Transverse colon (tissue), 4 donors: ENCODE results near the gene SYPL2. TPM values are rescaled to one million over a fixed set of nuclear protein-coding genes. Genes with fewer than 3 reads are reported as not detected.

Experiments used
- DNase-seq: peaks from one replicate; pipeline ENCODE4 v3.0.0-alpha.2; 2019
- H3K27ac ChIP-seq, 4 donors: fragments of 200-600 bp; sonication (generic); 2 replicates each; pipeline ENCODE4 v1.5.1; 2016 to 2018; ENCODE audit warnings: inconsistent platforms in 4 of 4
- H3K27me3 ChIP-seq: fragments of 200-600 bp; sonication (generic); 2 replicates; pipeline ENCODE4 v1.5.1; 2017; ENCODE audit warnings: inconsistent platforms
- H3K36me3 ChIP-seq, 4 donors: fragments of 200-600 bp; sonication (generic); 2 replicates each; pipeline ENCODE4 v1.5.1; 2017 to 2019; ENCODE audit warnings: inconsistent platforms in 4 of 4
- H3K4me1 ChIP-seq, 4 donors: fragments of 200-600 bp; sonication (generic); 2 replicates each; pipeline ENCODE4 v1.5.1; 2017 to 2020; ENCODE audit warnings: inconsistent platforms in 4 of 4
- H3K4me3 ChIP-seq, 4 donors: fragments of 200-600 bp; sonication (generic); 1 replicate in 1 of 4; 2 replicates in 3 of 4; pipeline versions ENCODE4 v1.5.1 to v1.6.1; 2017 to 2019; ENCODE audit warnings: inconsistent platforms in 4 of 4
- H3K9me3 ChIP-seq, 2 donors: fragments of 200-600 bp; sonication (generic); 2 replicates each; pipeline ENCODE4 v1.5.1; 2017 to 2019; ENCODE audit warnings: inconsistent platforms in 2 of 2
- EP300 ChIP-seq: sonication (generic); formaldehyde crosslinking; IDR thresholded peaks from one replicate; pipeline ENCODE4 v1.6.1; 2017; ENCODE audit warnings: antibody characterized with exemption, low read depth
- POLR2A ChIP-seq: fragments of 450-650 bp; IDR thresholded peaks from one replicate; pipeline ENCODE4 v1.6.1; 2016; ENCODE audit warnings: antibody characterized with exemption, mild to moderate bottlenecking, moderate library complexity
- POLR2AphosphoS5 ChIP-seq, 3 donors: sonication (generic); formaldehyde crosslinking; IDR thresholded peaks; one replicate each; pipeline ENCODE4 v1.6.1; 2016; ENCODE audit warnings: antibody characterized with exemption in 3 of 3
- WGBS, 2 donors: methylation state at CpG; one replicate each; pipeline ENCODE4 v1.1.5; 2018; ENCODE audit warnings: low coverage in 1 of 2; 5-methylcytosine and 5-hydroxymethylcytosine counted together
- in situ Hi-C, 4 donors: fragments of 200-750 bp; cut with MboI; loops; one replicate each; pipeline versions ENCODE4 v1.15.0 to v1.15.1; 2017; ENCODE audit warnings: low sequenced_read_pairs in 3 of 4, low pct_ligation_motif_present in 1 of 4, low pct_unique_long_range_greater_than_20kb in 1 of 4
- intact Hi-C: fragments of 100-400 bp; cut with DNase I; formaldehyde crosslinking; loops from one replicate; pipeline ENCODE4 v1.15.1; 2023; ENCODE audit warnings: low total_unique reads
- total RNA-seq, 4 donors: library from RNA; depleted of rRNA; stranded (reverse); fragments of >200 nt; gene quantifications; one replicate each; pipeline ENCODE4 v1.1.0, GENCODE V29; 2016
- TF ChIP-seq, protein P1 (sequence below), 5 experiments: fragments of 200-600 bp in 3 of 5; fragments of 450-650 bp in 2 of 5; sonication (generic) in 3 of 5; IDR thresholded peaks; 1 replicate in 2 of 5; 2 replicates in 3 of 5; pipeline ENCODE4 v1.5.1; 2016 to 2017; ENCODE audit warnings: antibody characterized with exemption in 5 of 5, inconsistent platforms in 3 of 5, mild to moderate bottlenecking in 2 of 5, moderate library complexity in 1 of 5

Gene SYPL2
- total RNA-seq, 4 donors from 2014 or later = 0.40 to 4.1 (median 0.44) TPM

DNA sequence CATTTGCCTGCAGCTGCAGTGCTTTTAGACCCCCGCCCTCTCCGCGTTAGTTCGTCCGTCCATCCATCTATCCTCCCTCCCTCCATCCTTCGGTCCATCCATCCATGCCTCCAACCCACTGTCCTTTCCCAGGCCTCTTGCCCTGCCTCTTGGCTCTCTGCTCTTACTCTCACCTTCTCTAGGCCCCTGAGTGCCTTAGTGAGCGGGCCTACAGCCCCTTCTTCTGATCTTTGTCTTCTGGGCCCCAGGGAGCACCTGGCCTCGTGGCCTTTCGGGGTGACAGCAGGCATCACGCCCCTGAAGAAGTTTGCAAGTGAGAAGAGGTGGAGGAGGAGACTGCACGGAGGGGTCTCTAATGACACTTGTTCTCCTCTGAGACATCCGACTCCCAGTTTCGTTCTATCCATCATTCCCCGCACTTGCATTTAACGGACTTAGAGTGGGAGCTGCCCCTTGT is 18.2 kb downstream of the SYPL2 start:
- Histone ChIP-seq H3K4me3 (peak overlapping the region; percentile 62 to 80 (median 66)), H3K4me1 (peaks cover 8 to 20% (median 13%) of the 10 kb centered on the region in 4 donors), H3K27ac (peak overlapping the region; percentile 88 to 94 (median 92)), H3K9me3 (no peaks in the 10 kb centered on the region), H3K27me3 (no peaks in the 10 kb centered on the region), H3K36me3 (no peaks in the 10 kb centered on the region)
- WGBS, 2 donors = 15 to 28% methylated on average over 4 to 15 of the region's 15 CpGs
- in situ Hi-C loops (no loop called here), intact Hi-C loops (no loop called here)
- TF ChIP-seq, protein P1, sequence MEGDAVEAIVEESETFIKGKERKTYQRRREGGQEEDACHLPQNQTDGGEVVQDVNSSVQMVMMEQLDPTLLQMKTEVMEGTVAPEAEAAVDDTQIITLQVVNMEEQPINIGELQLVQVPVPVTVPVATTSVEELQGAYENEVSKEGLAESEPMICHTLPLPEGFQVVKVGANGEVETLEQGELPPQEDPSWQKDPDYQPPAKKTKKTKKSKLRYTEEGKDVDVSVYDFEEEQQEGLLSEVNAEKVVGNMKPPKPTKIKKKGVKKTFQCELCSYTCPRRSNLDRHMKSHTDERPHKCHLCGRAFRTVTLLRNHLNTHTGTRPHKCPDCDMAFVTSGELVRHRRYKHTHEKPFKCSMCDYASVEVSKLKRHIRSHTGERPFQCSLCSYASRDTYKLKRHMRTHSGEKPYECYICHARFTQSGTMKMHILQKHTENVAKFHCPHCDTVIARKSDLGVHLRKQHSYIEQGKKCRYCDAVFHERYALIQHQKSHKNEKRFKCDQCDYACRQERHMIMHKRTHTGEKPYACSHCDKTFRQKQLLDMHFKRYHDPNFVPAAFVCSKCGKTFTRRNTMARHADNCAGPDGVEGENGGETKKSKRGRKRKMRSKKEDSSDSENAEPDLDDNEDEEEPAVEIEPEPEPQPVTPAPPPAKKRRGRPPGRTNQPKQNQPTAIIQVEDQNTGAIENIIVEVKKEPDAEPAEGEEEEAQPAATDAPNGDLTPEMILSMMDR (IDR thresholded peaks at IDR 0.05) = no peak
- TF ChIP-seq EP300 (no peak), POLR2AphosphoS5 (IDR thresholded peaks at IDR 0.05) (no peak), POLR2A (no peak)
- DNase-seq = no peak

DNA sequence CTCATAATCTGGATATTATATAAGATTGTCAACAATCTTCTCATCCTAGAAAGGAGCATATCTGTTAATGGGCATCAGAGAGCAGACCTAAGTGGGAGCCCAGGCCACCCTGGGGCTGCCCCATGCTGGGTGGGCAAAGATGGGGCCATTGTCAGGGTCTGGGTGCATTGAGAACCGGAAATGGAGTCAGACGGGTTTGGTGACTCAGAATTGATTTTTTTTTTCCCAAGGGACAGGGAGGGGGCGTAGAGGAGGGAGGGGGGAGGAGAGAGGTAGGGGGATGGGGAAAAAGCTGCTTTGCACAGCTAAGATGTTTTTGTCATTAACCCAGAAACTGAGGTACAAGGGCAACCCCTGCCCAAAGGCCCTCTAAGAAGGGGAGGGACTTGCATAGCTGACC is 18.7 kb downstream of the SYPL2 start:
- no peak for TF ChIP-seq POLR2AphosphoS5 (IDR thresholded peaks at IDR 0.05)
- no peak for TF ChIP-seq POLR2A
- no peak for DNase-seq
- peaks cover 8 to 20% (median 13%) of the 10 kb centered on the region in 4 donors for H3K4me1 ChIP-seq
- no peaks in the 10 kb centered on the region for H3K9me3 ChIP-seq
- H3K36me3 ChIP-seq = no peaks in the 10 kb centered on the region
- H3K27ac ChIP-seq = no peak overlapping the region
- no peaks in the 10 kb centered on the region for H3K27me3 ChIP-seq
- 17 to 33% methylated on average over 1 to 3 of the region's 3 CpGs for WGBS, 2 donors
- no peak overlapping the region for H3K4me3 ChIP-seq
- intact Hi-C loops = no loop called here
- in situ Hi-C loops = loop anchor here in 1 of 4 donors (5.0 kb wide), 1 partner anchor 47 kb away; no protein-coding TSS in a partner anchor

DNA sequence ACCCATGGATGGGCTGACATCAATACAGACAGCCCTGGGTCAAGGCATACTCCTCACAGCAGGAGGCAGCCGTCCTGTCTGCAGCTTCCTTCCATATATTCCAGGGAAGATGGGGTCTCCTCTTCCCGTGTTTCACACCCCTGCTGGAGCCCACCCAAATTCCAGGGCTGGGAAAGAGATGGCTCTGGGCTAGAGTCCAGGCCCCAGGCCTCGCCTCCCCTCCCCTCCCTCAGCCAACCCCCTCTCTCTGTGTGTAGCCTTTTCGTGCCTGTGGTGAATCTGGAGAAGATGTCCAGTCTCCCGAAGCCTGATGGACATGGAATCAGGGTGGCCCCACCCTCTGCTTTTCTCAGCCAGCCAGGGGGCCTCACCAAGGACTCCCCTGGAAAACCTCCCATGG is 20.9 kb downstream of the SYPL2 start:
- no peak for DNase-seq
- Histone ChIP-seq H3K36me3 (no peaks in the 10 kb centered on the region), H3K4me1 (peaks cover 8 to 24% (median 16%) of the 10 kb centered on the region in 4 donors), H3K27me3 (no peaks in the 10 kb centered on the region), H3K27ac (no peak overlapping the region), H3K9me3 (no peaks in the 10 kb centered on the region), H3K4me3 (no peak overlapping the region)
- intact Hi-C loops (no loop called here), in situ Hi-C loops (loop anchor here in 1 of 4 donors (5.0 kb wide), 1 partner anchor 45 kb away; no protein-coding TSS in a partner anchor)
- no peak for TF ChIP-seq POLR2A
- TF ChIP-seq, protein P1 (IDR thresholded peaks at IDR 0.05) = no peak
- no peak for TF ChIP-seq POLR2AphosphoS5 (IDR thresholded peaks at IDR 0.05)
- no peak for TF ChIP-seq EP300
- 40 to 62% methylated on average over 1 to 5 of the region's 5 CpGs for WGBS, 2 donors

DNA sequence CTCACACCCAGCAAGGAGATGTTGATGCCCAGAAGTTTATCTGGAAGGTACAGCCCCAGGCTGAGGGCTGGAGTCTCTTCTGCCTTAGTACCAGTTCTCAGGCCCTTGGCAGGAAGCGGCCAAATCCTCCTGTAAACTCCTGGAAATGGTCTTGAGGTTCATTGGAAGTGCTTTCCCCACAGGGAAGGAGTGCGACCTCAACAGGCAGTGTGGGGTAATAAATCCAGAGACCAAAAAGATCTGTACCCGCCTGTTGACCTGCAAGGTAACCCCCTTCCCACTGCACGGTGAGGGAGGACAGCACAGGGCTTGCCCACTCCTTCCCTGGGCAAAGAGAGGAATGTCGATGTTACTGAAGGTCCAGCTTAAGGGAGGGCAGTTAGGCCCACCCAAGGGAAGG is 21.9 kb downstream of the SYPL2 start:
- Histone ChIP-seq H3K4me3 (no peak overlapping the region), H3K27me3 (no peaks in the 10 kb centered on the region), H3K4me1 (peaks cover 8 to 18% (median 12%) of the 10 kb centered on the region in 4 donors), H3K27ac (no peak overlapping the region), H3K9me3 (no peaks in the 10 kb centered on the region), H3K36me3 (no peaks in the 10 kb centered on the region)
- no peak for DNase-seq
- TF ChIP-seq POLR2A (no peak), POLR2AphosphoS5 (IDR thresholded peaks at IDR 0.05) (no peak), EP300 (no peak)
- TF ChIP-seq, protein P1 (IDR thresholded peaks at IDR 0.05) = no peak
- WGBS, 2 donors = 77% methylated on average over 5 of the region's 5 CpGs; no CpG with 5 or more reads in 1 of the 2 donors
- intact Hi-C loops = no loop called here
- in situ Hi-C loops = loop anchor here in 1 of 4 donors (5.0 kb wide), 1 partner anchor 44 kb away; no protein-coding TSS in a partner anchor

DNA sequence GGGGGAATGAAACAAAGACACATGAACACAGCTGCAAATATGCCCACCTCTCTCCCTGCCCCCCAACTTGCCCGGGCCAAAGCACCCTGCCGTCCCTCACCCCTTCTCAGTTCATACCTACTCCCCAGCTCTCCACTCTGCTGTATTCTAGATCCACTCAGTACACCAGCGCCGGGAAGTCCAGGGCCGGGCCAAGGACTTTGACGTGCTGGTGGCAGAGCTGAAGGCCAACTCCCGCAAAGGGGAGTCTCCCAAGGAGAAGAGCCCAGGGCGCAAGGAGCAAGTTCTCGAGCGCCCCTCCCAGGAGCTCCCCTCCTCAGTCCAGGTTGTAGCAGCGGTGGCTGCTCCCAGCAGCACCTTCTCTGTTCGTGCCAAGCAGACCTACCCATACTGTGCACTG is 22.4 kb downstream of the SYPL2 start:
- H3K27me3 ChIP-seq = no peaks in the 10 kb centered on the region
- WGBS, 2 donors = 93 to 95% methylated on average over 3 to 12 of the region's 12 CpGs
- H3K36me3 ChIP-seq = no peaks in the 10 kb centered on the region
- intact Hi-C loops (no loop called here), in situ Hi-C loops (loop anchor here in 1 of 4 donors (5.0 kb wide), 1 partner anchor 44 kb away; no protein-coding TSS in a partner anchor)
- peaks cover 8 to 18% (median 13%) of the 10 kb centered on the region in 4 donors for H3K4me1 ChIP-seq
- H3K4me3 ChIP-seq = no peak overlapping the region
- DNase-seq = no peak
- TF ChIP-seq, protein P1 (IDR thresholded peaks at IDR 0.05) = no peak
- TF ChIP-seq POLR2A (no peak), POLR2AphosphoS5 (IDR thresholded peaks at IDR 0.05) (no peak), EP300 (no peak)
- H3K9me3 ChIP-seq = no peaks in the 10 kb centered on the region
- H3K27ac ChIP-seq = no peak overlapping the region
